K562 (cell line): Measurements from ENCODE around the gene DENND4C. TPM values are rescaled to one million over a fixed set of nuclear protein-coding genes. Genes with fewer than 3 reads are reported as not detected.

Experiments used
- CBFA2T2 ChIP-seq: fragments of 450-650 bp; conservative IDR thresholded peaks from 2 replicates; pipeline ENCODE4 v1.6.1; 2017; ENCODE audit warnings: mild to moderate bottlenecking
- CTCF ChIP-seq, 3 experiments: IDR thresholded peaks in 2 of 3; conservative IDR thresholded peaks in 1 of 3; 2 replicates each; pipeline ENCODE4 v1.5.1; 2011 to 2012; ENCODE audit warnings: low read length in 3 of 3, mild to moderate bottlenecking in 3 of 3, control low read depth in 2 of 3, improper control_type of control experiment in 1 of 3, inconsistent platforms in 1 of 3, low read depth in 1 of 3, mixed read lengths in 1 of 3, moderate library complexity in 1 of 3; ENCODE audit not compliant: insufficient read depth in 2 of 3
- E2F3 ChIP-seq: fragments of 250-450 bp; sonication (Bioruptor Pico); IDR thresholded peaks from 2 replicates; pipeline ENCODE4 v1.4.0; 2020; ENCODE audit warnings: mild to moderate bottlenecking
- HES1 ChIP-seq: fragments of 450-650 bp; IDR thresholded peaks from 2 replicates; pipeline ENCODE4 v1.6.1; 2016; ENCODE audit warnings: low read depth, mild to moderate bottlenecking, moderate library complexity
- NFIX ChIP-seq: fragments of 250-450 bp; sonication (Bioruptor Pico); IDR thresholded peaks from 2 replicates; pipeline ENCODE4 v1.4.0; 2020; ENCODE audit warnings: low read depth, mild to moderate bottlenecking, moderate library complexity
- NR3C1 ChIP-seq: sonication (generic); formaldehyde crosslinking; IDR thresholded peaks from 2 replicates; pipeline ENCODE4 v1.8.1; 2022; ENCODE audit warnings: missing genetic modification reagents
- NR4A1 ChIP-seq, 2 experiments: fragments of 250-450 bp in 1 of 2; fragments of 450-650 bp in 1 of 2; sonication (Bioruptor Pico) in 1 of 2; IDR thresholded peaks; 2 replicates each; pipeline versions ENCODE4 v1.4.0 to v1.6.1; 2016 to 2020; ENCODE audit warnings: mild to moderate bottlenecking in 2 of 2, missing compliant biosample characterization in 1 of 2, missing genetic modification characterization in 1 of 2, moderate library complexity in 1 of 2
- POLR2AphosphoS2 ChIP-seq: IDR thresholded peaks from 2 replicates; pipeline ENCODE4 v1.6.1; 2012; ENCODE audit warnings: low read length, improper control_type of control experiment
- POLR3A ChIP-seq: IDR thresholded peaks from 2 replicates; pipeline ENCODE4 v1.6.1; 2011; ENCODE audit warnings: borderline replicate concordance, mild to moderate bottlenecking, moderate library complexity; ENCODE audit not compliant: insufficient read length, insufficient read depth; ENCODE audit errors: extremely low read depth
- PPARD ChIP-seq: fragments of 250-450 bp; sonication (Bioruptor Pico); IDR thresholded peaks from 2 replicates; pipeline ENCODE4 v1.8.0; 2022; ENCODE audit warnings: inconsistent platforms, mild to moderate bottlenecking, moderate library complexity
- RBM22 ChIP-seq: fragments of 200-400 bp; formaldehyde crosslinking; IDR thresholded peaks from 2 replicates; pipeline ENCODE4 v1.6.1; 2018; ENCODE audit warnings: low read length, low read depth; ENCODE audit not compliant: poor library complexity, severe bottlenecking
- RCOR1 ChIP-seq, 2 experiments: IDR thresholded peaks; 2 replicates each; pipeline ENCODE4 v1.6.1; 2012; ENCODE audit warnings: low read depth in 2 of 2, low read length in 2 of 2, borderline replicate concordance in 1 of 2, improper control_type of control experiment in 1 of 2
- SFPQ ChIP-seq: fragments of 200-400 bp; formaldehyde crosslinking; IDR thresholded peaks from 2 replicates; pipeline ENCODE4 v1.6.1; 2017; ENCODE audit warnings: mild to moderate bottlenecking, low read depth, low read length, moderate library complexity
- SNAPC5 ChIP-seq: fragments of 250-450 bp; sonication (Bioruptor Pico); IDR thresholded peaks from 2 replicates; pipeline ENCODE4 v1.8.0; 2021; ENCODE audit warnings: moderate library complexity, mild to moderate bottlenecking, inconsistent platforms
- ZNF174 ChIP-seq: fragments of 250-450 bp; sonication (Bioruptor Pico); IDR thresholded peaks from 2 replicates; pipeline ENCODE4 v1.4.0; 2020; ENCODE audit warnings: mild to moderate bottlenecking
- ZNF316 ChIP-seq: fragments of 450-650 bp; IDR thresholded peaks from 2 replicates; pipeline ENCODE4 v1.6.1; 2016
- ZNF445 ChIP-seq: fragments of 250-450 bp; sonication (Bioruptor Pico); IDR thresholded peaks from 2 replicates; pipeline ENCODE4 v1.4.0; 2020; ENCODE audit warnings: low read depth, mild to moderate bottlenecking, moderate library complexity
- ZNF609 ChIP-seq: sonication (generic); formaldehyde crosslinking; IDR thresholded peaks from 2 replicates; pipeline ENCODE4 v1.8.1; 2023; ENCODE audit warnings: missing genetic modification reagents, mild to moderate bottlenecking, borderline replicate concordance
- polyA plus RNA-seq, 8 experiments: library from polyadenylated mRNA; depleted of rRNA in 4 of 8; stranded (reverse) in 5 of 8; unstranded in 3 of 8; fragments of >200 nt; fragmentation: Nextera tagmentation in 2 of 8; fragmentation: Illumina TruSeq in 1 of 8; extraction: Ambion mirVana in 2 of 8; extraction: Trizol in 1 of 8; gene quantifications; 2 replicates each; pipeline versions ENCODE4 v1.2.1 to v1.2.3, GENCODE V29; 2011 to 2014; ENCODE audit warnings: inconsistent platforms in 1 of 8, missing spikeins in 1 of 8
- total RNA-seq, 7 experiments: library from RNA; depleted of rRNA in 6 of 7; stranded (reverse); fragments of >200 nt in 6 of 7; fragmentation: Illumina TruSeq in 2 of 7; extraction: Trizol in 2 of 7; gene quantifications; 2 replicates each; pipeline versions ENCODE4 v1.2.1 to v1.2.3, GENCODE V29; 2011 to 2021; ENCODE audit warnings: low replicate concordance in 1 of 7

The DENND4C gene
- total and polyA plus RNA-seq, 9 of the 15 experiments (the other 6 are each of a cell fraction or from before 2014, with no cell fraction given) = 4.8 to 31.8 (median 13.9) TPM

GRCh38 chr9:19408693-19409400, 178.4 kb downstream of the DENND4C start, which contains the start of gene ACER2 (continued):
- no peak for TF ChIP-seq SFPQ
- no peak for TF ChIP-seq RCOR1 (IDR thresholded peaks at IDR 0.05; ENCODE audit: borderline replicate concordance in 1 of 2, low read depth in 2 of 2, low read length in 2 of 2)
- no peak for TF ChIP-seq HES1
- TF ChIP-seq NFIX (CRISPR knock-in tag) = no peak
- TF ChIP-seq ZNF316 = no peak
- no peak for TF ChIP-seq ZNF174 (CRISPR knock-in tag)
- TF ChIP-seq POLR2AphosphoS2 = no peak
- TF ChIP-seq CTCF (IDR thresholded peaks at IDR 0.05 in 2 of 3, conservative IDR thresholded peaks at IDR 0.05 in 1 of 3; ENCODE audit: insufficient read depth in 2 of 3, low read depth in 1 of 3, low read length in 3 of 3) = peak in 2 of 3 experiments; percentile 2 to 17; a peak in 1 of 6 replicates
- TF ChIP-seq POLR3A = no peak
- TF ChIP-seq NR3C1 (CRISPR knock-in tag) = no peak
- TF ChIP-seq NR4A1 (CRISPR knock-in tag; IDR thresholded peaks at IDR 0.05) = no peak
- no peak for TF ChIP-seq NR4A1 (tag; IDR thresholded peaks at IDR 0.05)
- TF ChIP-seq E2F3 = no peak
- no peak for TF ChIP-seq ZNF445 (CRISPR knock-in tag)
- no peak for TF ChIP-seq PPARD (CRISPR knock-in tag)
- no peak for TF ChIP-seq CBFA2T2
- TF ChIP-seq ZNF609 (CRISPR knock-in tag) = no peak
- TF ChIP-seq RBM22 = no peak
- no peak for TF ChIP-seq SNAPC5 (CRISPR knock-in tag)
